Activated naive CD4-positive, alpha-beta T cell treated with anti-CD3 and anti-CD28 coated beads, Interleukin-2, amount 50 U/mL, for 24 hours (primary cell): ENCODE data around the gene CEP19.

Source experiments
- H3K27ac Mint-ChIP-seq: one replicate; pipeline ENCODE4 v1.8.0; 2021; ENCODE audit warnings: mild to moderate bottlenecking, mixed read lengths
- H3K27me3 Mint-ChIP-seq: one replicate; pipeline ENCODE4 v1.8.0; 2021; ENCODE audit warnings: mixed read lengths
- H3K36me3 Mint-ChIP-seq: one replicate; pipeline ENCODE4 v1.8.0; 2021; ENCODE audit warnings: mixed read lengths
- H3K4me1 Mint-ChIP-seq: one replicate; pipeline ENCODE4 v1.8.0; 2021; ENCODE audit warnings: mixed read lengths
- H3K4me3 Mint-ChIP-seq: one replicate; pipeline ENCODE4 v1.8.0; 2021; ENCODE audit warnings: mild to moderate bottlenecking, mixed read lengths
- H3K9me3 Mint-ChIP-seq: one replicate; pipeline ENCODE4 v1.8.0; 2021; ENCODE audit warnings: mixed read lengths

CEP19 gene

GRCh38 chr3:196659901-196660351 lies 52.1 kb downstream of the CEP19 start:
- no peaks in the 10 kb centered on the region for H3K27me3 Mint-ChIP-seq
- no peaks in the 10 kb centered on the region for H3K9me3 Mint-ChIP-seq
- peaks cover 9% of the 10 kb centered on the region for H3K36me3 Mint-ChIP-seq
- H3K4me3 Mint-ChIP-seq: no peak overlapping the region
- no peaks in the 10 kb centered on the region for H3K4me1 Mint-ChIP-seq
- H3K27ac Mint-ChIP-seq: no peak overlapping the region
